ENCODE measurements around the gene PRAMEF13. TPM values are rescaled to one million over a fixed set of nuclear protein-coding genes. Genes with fewer than 3 reads are reported as not detected.
"Not testable (repeated sequence)": the region's sequence is repeated elsewhere in the genome, so short reads cannot be mapped to it uniquely, and the experiment has no call there.

The PRAMEF13 gene
- total RNA-seq (not detected), polyA plus RNA-seq (not detected)
- long read RNA-seq, donor 1 = 0 reads
- long read RNA-seq, donor 2 = 0 reads
- long read RNA-seq, donor 3 = 0 reads

GRCh38 chr1:13201309-13201708 lies at the start of gene PRAMEF13:
TSS of gene PRAMEF13 (minus strand) at chr1:13201409. CDS start at chr1:13199589, 1,820 bp downstream.
- not testable (repeated sequence) for H3K27ac ChIP-seq
- 64% methylated on average over 3 of the region's 5 CpGs; no CpG with 5 or more reads in 2 of the 3 donors for WGBS, 3 donors

DNA sequence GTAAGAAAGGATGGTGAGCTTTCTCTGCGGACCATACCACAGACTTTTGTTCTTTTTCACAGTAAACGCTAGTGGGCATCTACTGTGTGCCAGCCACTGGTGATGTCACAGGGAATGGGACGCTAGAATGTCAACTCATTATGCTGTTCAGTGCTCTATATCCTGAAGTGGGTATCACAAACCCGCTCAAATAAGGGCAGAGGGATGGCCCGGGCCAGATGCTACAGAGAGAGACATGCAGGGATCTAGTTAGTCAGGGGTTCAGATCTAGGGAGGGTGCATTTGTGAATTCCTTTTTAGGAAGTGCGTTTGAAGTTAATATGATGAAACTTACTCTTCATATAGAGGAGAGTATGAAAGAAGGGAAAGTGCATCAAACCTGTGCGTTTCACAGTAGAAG lies 45.9 kb upstream of the PRAMEF13 start:
- H3K9me3 ChIP-seq; intact Hi-C loops (cut with DNase I); H3K4me1 ChIP-seq (ENCODE audit: insufficient read depth); H3K27me3 ChIP-seq; H3K27ac ChIP-seq; H3K4me3 ChIP-seq; DNase-seq; H3K36me3 ChIP-seq: not testable (repeated sequence)
- WGBS, 3 donors = 74 to 77% (median 74%) methylated on average over 6 to 7 of the region's 7 CpGs

More at GRCh38 chr1:13201309-13201708, at the start of gene PRAMEF13:
- intact Hi-C loops (cut with DNase I); H3K4me3 ChIP-seq; DNase-seq; H3K9me3 ChIP-seq; H3K27me3 ChIP-seq; H3K4me1 ChIP-seq (ENCODE audit: insufficient read depth); H3K36me3 ChIP-seq: not testable (repeated sequence)

- H3K36me3 ChIP-seq; H3K9me3 ChIP-seq; DNase-seq; intact Hi-C loops (cut with DNase I); H3K27me3 ChIP-seq; H3K4me1 ChIP-seq (ENCODE audit: insufficient read depth); H3K4me3 ChIP-seq; H3K27ac ChIP-seq: not testable (repeated sequence)
- WGBS, 3 donors = 78 to 80% (median 80%) methylated on average over 2 of the region's 2 CpGs
Observed at GRCh38 chr1:13246554-13246871, 45.3 kb upstream of the PRAMEF13 start.

- H3K4me1 ChIP-seq (ENCODE audit: insufficient read depth); H3K4me3 ChIP-seq; intact Hi-C loops (cut with DNase I); H3K9me3 ChIP-seq; DNase-seq; H3K27me3 ChIP-seq; H3K27ac ChIP-seq; H3K36me3 ChIP-seq: not testable (repeated sequence)
- WGBS, 3 donors = 71 to 81% (median 73%) methylated on average over 5 of the region's 5 CpGs
Observed at GRCh38 chr1:13245841-13246553, 44.8 kb upstream of the PRAMEF13 start.

DNA sequence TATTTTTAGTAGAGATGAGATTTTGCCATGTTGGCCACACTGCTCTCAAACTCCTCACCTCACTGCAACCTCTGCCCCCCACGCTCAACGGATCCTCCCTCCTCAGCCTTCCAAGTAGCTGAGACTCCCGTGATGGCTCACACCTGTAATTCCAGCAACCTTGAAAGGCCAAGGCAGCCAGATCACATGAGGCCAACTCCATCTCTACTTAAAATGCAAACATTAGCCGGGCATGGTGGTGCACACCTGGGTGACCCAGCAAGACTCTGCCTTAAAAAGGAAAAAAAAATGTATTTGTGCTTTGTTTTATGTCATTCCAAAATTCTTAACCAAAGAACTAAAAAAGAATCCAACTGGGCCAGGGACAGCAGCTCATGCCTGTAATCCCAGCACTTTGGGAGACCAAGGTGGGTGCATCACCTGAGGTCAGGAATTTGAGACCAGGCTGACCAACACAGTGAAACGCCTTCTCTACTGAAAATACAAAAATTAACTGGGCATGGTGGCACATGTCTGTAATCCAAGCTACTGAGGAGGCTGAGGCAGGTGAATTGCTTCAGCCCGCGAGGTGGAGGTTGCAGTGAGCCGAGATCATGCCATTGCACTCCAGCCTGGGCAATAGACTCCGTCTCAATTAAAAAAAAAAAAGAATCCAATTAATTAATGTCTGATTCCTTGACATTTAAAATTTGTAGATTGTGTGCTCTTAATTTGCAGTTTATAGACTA lies 42.5 kb upstream of the PRAMEF13 start:
- H3K9me3 ChIP-seq; H3K27me3 ChIP-seq; H3K27ac ChIP-seq; DNase-seq; H3K4me1 ChIP-seq (ENCODE audit: insufficient read depth); intact Hi-C loops (cut with DNase I); H3K4me3 ChIP-seq; H3K36me3 ChIP-seq: not testable (repeated sequence)
- 77 to 83% (median 79%) methylated on average over 9 of the region's 9 CpGs for WGBS, 3 donors

DNA sequence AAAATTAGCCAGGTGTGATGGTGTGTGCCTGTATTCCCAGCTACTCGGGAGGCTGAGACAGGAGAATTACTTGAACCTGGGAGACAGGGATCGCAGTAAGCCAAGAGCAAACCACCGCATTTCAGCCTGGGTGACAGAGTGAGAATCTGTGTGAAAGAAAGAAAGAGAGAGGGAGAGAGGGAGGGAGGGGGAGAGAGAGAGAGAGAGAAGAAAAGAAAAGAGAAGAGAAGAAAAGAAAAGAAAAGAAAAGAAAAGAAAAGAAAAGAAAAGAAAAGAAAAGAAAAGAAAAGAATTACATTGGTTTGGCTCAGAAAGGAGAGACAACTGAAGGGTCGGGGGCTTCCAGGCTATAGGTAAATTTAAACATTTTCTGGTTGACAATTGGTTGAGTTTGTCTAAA lies 38.4 kb upstream of the PRAMEF13 start:
- H3K4me1 ChIP-seq (ENCODE audit: insufficient read depth); intact Hi-C loops (cut with DNase I); H3K36me3 ChIP-seq; DNase-seq; H3K4me3 ChIP-seq; H3K27me3 ChIP-seq; H3K9me3 ChIP-seq; H3K27ac ChIP-seq: not testable (repeated sequence)
- WGBS, 3 donors = 79 to 87% (median 84%) methylated on average over 4 of the region's 4 CpGs

- DNase-seq; H3K36me3 ChIP-seq; H3K9me3 ChIP-seq; H3K27me3 ChIP-seq; H3K4me3 ChIP-seq; intact Hi-C loops (cut with DNase I); H3K27ac ChIP-seq; H3K4me1 ChIP-seq (ENCODE audit: insufficient read depth): not testable (repeated sequence)
- 68 to 74% (median 73%) methylated on average over 4 of the region's 4 CpGs for WGBS, 3 donors
Observed at GRCh38 chr1:13237572-13237971, 36.4 kb upstream of the PRAMEF13 start.

GRCh38 chr1:13234057-13234456 lies 32.8 kb upstream of the PRAMEF13 start:
- H3K27me3 ChIP-seq; H3K9me3 ChIP-seq; H3K4me3 ChIP-seq; H3K27ac ChIP-seq; DNase-seq; H3K36me3 ChIP-seq; intact Hi-C loops (cut with DNase I); H3K4me1 ChIP-seq (ENCODE audit: insufficient read depth): not testable (repeated sequence)
- 46 to 53% (median 52%) methylated on average over 1 of the region's 1 CpG for WGBS, 3 donors

- H3K4me1 ChIP-seq (ENCODE audit: insufficient read depth); H3K9me3 ChIP-seq; DNase-seq; H3K36me3 ChIP-seq; H3K27ac ChIP-seq; H3K27me3 ChIP-seq; intact Hi-C loops (cut with DNase I); H3K4me3 ChIP-seq: not testable (repeated sequence)
- WGBS, 3 donors = 51 to 69% (median 58%) methylated on average over 2 of the region's 2 CpGs
Observed at GRCh38 chr1:13232056-13232455, 30.8 kb upstream of the PRAMEF13 start.

DNA sequence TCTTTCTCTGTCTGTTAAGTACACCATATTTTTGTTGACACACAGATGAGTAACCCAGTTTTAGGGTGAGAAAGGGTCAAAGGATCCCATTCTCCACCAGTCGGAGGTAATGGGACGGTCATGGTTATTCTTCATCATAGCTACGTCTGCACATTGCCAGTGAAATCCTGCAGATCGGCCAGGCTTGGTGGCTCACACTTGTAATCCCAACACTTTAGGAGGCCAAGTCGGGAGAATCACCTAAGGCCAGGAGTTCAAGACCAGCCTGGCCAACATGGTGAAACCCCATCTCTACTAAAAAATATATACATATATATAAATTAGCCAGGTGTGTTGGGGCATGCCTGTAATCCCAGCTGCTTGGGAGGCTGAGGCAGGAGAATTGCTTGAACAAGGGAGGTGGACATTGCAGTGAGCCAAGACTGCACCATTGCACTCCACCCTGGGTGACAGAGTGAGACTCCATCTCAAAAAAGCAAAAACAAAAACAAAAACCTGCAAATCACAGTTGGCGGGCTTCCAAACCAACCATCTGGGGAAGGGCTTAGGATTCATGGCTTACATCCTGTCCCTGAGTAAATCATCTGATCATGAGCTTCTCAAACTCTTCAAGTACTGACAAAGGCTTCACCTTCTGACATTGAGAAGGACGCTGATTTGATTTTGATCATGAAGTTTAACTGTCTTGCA lies 30.0 kb upstream of the PRAMEF13 start:
- 74 to 76% (median 74%) methylated on average over 7 of the region's 7 CpGs for WGBS, 3 donors
- H3K27me3 ChIP-seq; H3K27ac ChIP-seq; H3K36me3 ChIP-seq; H3K4me1 ChIP-seq (ENCODE audit: insufficient read depth); H3K4me3 ChIP-seq; DNase-seq; H3K9me3 ChIP-seq; intact Hi-C loops (cut with DNase I): not testable (repeated sequence)

GRCh38 chr1:13230601-13231000 lies 29.4 kb upstream of the PRAMEF13 start:
- 77 to 86% (median 77%) methylated on average over 2 of the region's 2 CpGs for WGBS, 3 donors
- H3K9me3 ChIP-seq; H3K27ac ChIP-seq; DNase-seq; intact Hi-C loops (cut with DNase I); H3K4me3 ChIP-seq; H3K36me3 ChIP-seq; H3K27me3 ChIP-seq; H3K4me1 ChIP-seq (ENCODE audit: insufficient read depth): not testable (repeated sequence)

All from ovary (tissue), 10 donors.